ENCODE measurements around the gene CDH22.

Gene CDH22

GRCh38 chr20:46195264-46196036 lies 112.8 kb downstream of the CDH22 start:
- TF ChIP-seq FOXP2 (optimal IDR thresholded peaks at IDR 0.05; ENCODE audit: borderline replicate concordance, extremely low read depth, extremely low read length, insufficient read depth) = no peak
- no peak for TF ChIP-seq POLR2AphosphoS5 (IDR thresholded peaks at IDR 0.05; ENCODE audit: low read depth, low read length)
- TF ChIP-seq SIN3A (IDR thresholded peaks at IDR 0.05; ENCODE audit: borderline replicate concordance, insufficient read depth, low read length) = no peak
- TF ChIP-seq REST (IDR thresholded peaks at IDR 0.05; ENCODE audit: insufficient read depth in 1 of 2, low read depth in 2 of 2, low read length in 2 of 2) = no peak
- no peak for TF ChIP-seq TAF1 (IDR thresholded peaks at IDR 0.05; ENCODE audit: borderline replicate concordance, insufficient read depth, low read length)

- TF ChIP-seq TAF1 (IDR thresholded peaks at IDR 0.05; ENCODE audit: borderline replicate concordance, insufficient read depth, low read length) (no peak), SIN3A (IDR thresholded peaks at IDR 0.05; ENCODE audit: borderline replicate concordance, insufficient read depth, low read length) (no peak), FOXP2 (optimal IDR thresholded peaks at IDR 0.05; ENCODE audit: borderline replicate concordance, extremely low read depth, extremely low read length, insufficient read depth) (no peak), POLR2AphosphoS5 (IDR thresholded peaks at IDR 0.05; ENCODE audit: low read depth, low read length) (no peak), REST (IDR thresholded peaks at IDR 0.05; ENCODE audit: insufficient read depth in 1 of 2, low read depth in 2 of 2, low read length in 2 of 2) (no peak)
Measured at GRCh38 chr20:46194409-46194808, 113.9 kb downstream of the CDH22 start.

- TF ChIP-seq REST (IDR thresholded peaks at IDR 0.05; ENCODE audit: insufficient read depth in 1 of 2, low read depth in 2 of 2, low read length in 2 of 2) (no peak), POLR2AphosphoS5 (IDR thresholded peaks at IDR 0.05; ENCODE audit: low read depth, low read length) (no peak), TAF1 (IDR thresholded peaks at IDR 0.05; ENCODE audit: borderline replicate concordance, insufficient read depth, low read length) (no peak), SIN3A (IDR thresholded peaks at IDR 0.05; ENCODE audit: borderline replicate concordance, insufficient read depth, low read length) (no peak), FOXP2 (optimal IDR thresholded peaks at IDR 0.05; ENCODE audit: borderline replicate concordance, extremely low read depth, extremely low read length, insufficient read depth) (no peak)
Measured at GRCh38 chr20:46192376-46192944, 115.8 kb downstream of the CDH22 start.

GRCh38 chr20:46191611-46192010 lies 116.7 kb downstream of the CDH22 start:
- TF ChIP-seq SIN3A (IDR thresholded peaks at IDR 0.05; ENCODE audit: borderline replicate concordance, insufficient read depth, low read length) = no peak
- TF ChIP-seq FOXP2 (optimal IDR thresholded peaks at IDR 0.05; ENCODE audit: borderline replicate concordance, extremely low read depth, extremely low read length, insufficient read depth) = no peak
- TF ChIP-seq POLR2AphosphoS5 (IDR thresholded peaks at IDR 0.05; ENCODE audit: low read depth, low read length) = no peak
- TF ChIP-seq REST (IDR thresholded peaks at IDR 0.05; ENCODE audit: insufficient read depth in 1 of 2, low read depth in 2 of 2, low read length in 2 of 2) = no peak
- TF ChIP-seq TAF1 (IDR thresholded peaks at IDR 0.05; ENCODE audit: borderline replicate concordance, insufficient read depth, low read length) = no peak
